H1 (cell line): Measurements from ENCODE around the gene MUSTN1. TPM values are rescaled to one million over a fixed set of nuclear protein-coding genes. Genes with fewer than 3 reads are reported as not detected.

Experiments
- CTCF ChIA-PET: fragments of 300-600 bp; sonication (Branson Sonifier 250); formaldehyde crosslinking; loops from one replicate; lab custom pipeline; 2021; ENCODE audit not compliant: partially characterized antibody; lab: Charles Lee
- POLR2A ChIA-PET: fragments of 300-600 bp; sonication (Branson Sonifier 250); formaldehyde crosslinking; loops from one replicate; lab custom pipeline; 2021; ENCODE audit warnings: inconsistent platforms; ENCODE audit not compliant: partially characterized antibody; lab: Charles Lee
- DNase-seq, 2 experiments: peaks; one replicate each; pipeline versions ENCODE4 v3.0.0 to v3.0.0-alpha.2; 2010 to 2022; ENCODE audit warnings: low spot score in 2 of 2, low read depth in 1 of 2, mixed read lengths in 1 of 2
- FAIRE-seq: peaks from 2 replicates; lab custom pipeline; 2011; peaks lifted over from hg19 to GRCh38; lab: Jason Lieb, UNC
- H2AFZ ChIP-seq: 2 replicates; pipeline ENCODE4 v1.8.1; 2012; ENCODE audit warnings: low read length, inconsistent platforms
- H2AK5ac ChIP-seq: 2 replicates; pipeline ENCODE4 v1.6.1; 2013; ENCODE audit warnings: low read depth, low read length
- H2BK120ac ChIP-seq: replicated peaks from 2 replicates; pipeline ENCODE3; 2013; ENCODE audit warnings: low read depth, low read length, inconsistent platforms
- H2BK12ac ChIP-seq: 2 replicates; pipeline ENCODE4 v1.6.1; 2013; ENCODE audit warnings: low read depth, low read length
- H2BK15ac ChIP-seq: 2 replicates; pipeline ENCODE4 v1.6.1; 2013; ENCODE audit warnings: low read length
- H2BK20ac ChIP-seq: 2 replicates; pipeline ENCODE4 v1.6.1; 2013; ENCODE audit warnings: low read length
- H2BK5ac ChIP-seq: 2 replicates; pipeline ENCODE4 v1.6.1; 2013; ENCODE audit warnings: low read depth, low read length
- H3K14ac ChIP-seq: 2 replicates; pipeline ENCODE4 v1.6.1; 2013; ENCODE audit warnings: inconsistent platforms; ENCODE audit not compliant: insufficient read length
- H3K18ac ChIP-seq: 2 replicates; pipeline ENCODE4 v1.6.1; 2013; ENCODE audit warnings: low read length; ENCODE audit errors: extremely low read depth
- H3K23ac ChIP-seq: 2 replicates; pipeline ENCODE4 v1.6.1; 2013; ENCODE audit warnings: inconsistent platforms; ENCODE audit not compliant: insufficient read length
- H3K23me2 ChIP-seq: 2 replicates; pipeline ENCODE4 v1.6.1; 2013; ENCODE audit warnings: low read depth, low read length
- H3K27ac ChIP-seq: 2 replicates; pipeline ENCODE4 v1.6.1; 2011; ENCODE audit warnings: low read depth, low read length, inconsistent platforms
- H3K27me3 ChIP-seq, 4 experiments: replicated peaks in 1 of 4; 1 replicate in 1 of 4; 2 replicates in 3 of 4; pipeline versions ENCODE4 v1.6.1 to v1.8.1; 2011 to 2013; ENCODE audit warnings: low read length in 3 of 4, mild to moderate bottlenecking in 3 of 4, inconsistent platforms in 2 of 4, mixed read lengths in 2 of 4, moderate library complexity in 1 of 4; ENCODE audit not compliant: control insufficient read depth in 3 of 4, insufficient read depth in 3 of 4; ENCODE audit errors: extremely low read depth in 1 of 4
- H3K36me3 ChIP-seq, 4 experiments: 2 replicates each; pipeline versions ENCODE4 v1.6.1 to v1.8.1; 2011 to 2013; ENCODE audit warnings: mild to moderate bottlenecking in 4 of 4, low read length in 3 of 4, moderate library complexity in 2 of 4, control low read depth in 1 of 4, inconsistent platforms in 1 of 4; ENCODE audit not compliant: insufficient read depth in 4 of 4, control insufficient read depth in 2 of 4
- H3K4ac ChIP-seq: replicated peaks from 2 replicates; pipeline ENCODE3; 2013; ENCODE audit warnings: low read length, low read depth, mixed read lengths, inconsistent platforms; ENCODE audit not compliant: insufficient read length
- H3K4me1 ChIP-seq, 4 experiments: replicated peaks in 1 of 4; 1 replicate in 1 of 4; 2 replicates in 3 of 4; pipeline versions ENCODE4 v1.6.1 to v1.8.1; 2011 to 2013; ENCODE audit warnings: low read length in 3 of 4, inconsistent platforms in 2 of 4, mixed read lengths in 1 of 4; ENCODE audit not compliant: insufficient read depth in 4 of 4, control insufficient read depth in 3 of 4
- H3K4me2 ChIP-seq, 2 experiments: 2 replicates each; pipeline versions ENCODE4 v1.6.1 to v1.8.1; 2011 to 2013; ENCODE audit warnings: low read depth in 2 of 2, low read length in 2 of 2, control low read depth in 1 of 2, inconsistent platforms in 1 of 2, mild to moderate bottlenecking in 1 of 2; ENCODE audit not compliant: insufficient read depth in 1 of 2
- H3K4me3 ChIP-seq, 4 experiments: fragments of 200-600, 300-600 bp in 1 of 4; sonication (generic), shearing (Covaris generic), sonication (Bioruptor Twin) in 1 of 4; 2 replicates each; pipeline versions ENCODE4 v1.5.1 to v1.8.1; 2011 to 2016; ENCODE audit warnings: low read length in 4 of 4, low read depth in 3 of 4, control low read depth in 2 of 4, inconsistent platforms in 2 of 4, mild to moderate bottlenecking in 2 of 4, mixed read lengths in 1 of 4, moderate library complexity in 1 of 4; ENCODE audit not compliant: insufficient read depth in 2 of 4; ENCODE audit errors: extremely low read depth in 1 of 4
- H3K56ac ChIP-seq: replicated peaks from 2 replicates; pipeline ENCODE3; 2013; ENCODE audit warnings: low read depth, mild to moderate bottlenecking, mixed read lengths, low read length, inconsistent platforms; ENCODE audit not compliant: insufficient read length
- H3K79me1 ChIP-seq: 2 replicates; pipeline ENCODE4 v1.6.1; 2013; ENCODE audit warnings: low read depth, low read length, control low read depth
- H3K79me2 ChIP-seq, 2 experiments: 2 replicates each; pipeline versions ENCODE4 v1.6.1 to v1.8.1; 2012 to 2013; ENCODE audit warnings: low read length in 2 of 2, mild to moderate bottlenecking in 2 of 2, inconsistent platforms in 1 of 2; ENCODE audit not compliant: insufficient read depth in 2 of 2, control insufficient read depth in 1 of 2
- H3K9ac ChIP-seq, 4 experiments: replicated peaks in 1 of 4; 1 replicate in 1 of 4; 2 replicates in 3 of 4; pipeline versions ENCODE4 v1.6.1 to v1.8.1; 2011 to 2013; ENCODE audit warnings: low read depth in 3 of 4, low read length in 3 of 4, control low read depth in 2 of 4, mild to moderate bottlenecking in 2 of 4, moderate library complexity in 2 of 4, inconsistent platforms in 1 of 4; ENCODE audit errors: extremely low read depth in 1 of 4
- H3K9me3 ChIP-seq, 2 experiments: 2 replicates each; pipeline versions ENCODE4 v1.6.1 to v1.8.1; 2012 to 2013; ENCODE audit warnings: mild to moderate bottlenecking in 2 of 2, moderate library complexity in 2 of 2, control low read depth in 1 of 2, inconsistent platforms in 1 of 2, low read depth in 1 of 2, low read length in 1 of 2, mixed read lengths in 1 of 2; ENCODE audit not compliant: insufficient read depth in 2 of 2
- H4K20me1 ChIP-seq, 2 experiments: replicated peaks in 1 of 2; 2 replicates each; pipeline versions ENCODE3 to v1.8.1; 2011 to 2013; ENCODE audit warnings: inconsistent platforms in 2 of 2, low read length in 2 of 2, mild to moderate bottlenecking in 1 of 2; ENCODE audit not compliant: insufficient read depth in 2 of 2, control insufficient read depth in 1 of 2
- H4K5ac ChIP-seq: 2 replicates; pipeline ENCODE4 v1.6.1; 2013; ENCODE audit warnings: low read length, low read depth, mixed read lengths, inconsistent platforms; ENCODE audit not compliant: insufficient read length
- H4K8ac ChIP-seq: 2 replicates; pipeline ENCODE4 v1.8.0; 2013; ENCODE audit warnings: mild to moderate bottlenecking, moderate library complexity, low read length, inconsistent platforms; ENCODE audit not compliant: insufficient read depth; ENCODE audit errors: extremely low read depth
- H4K91ac ChIP-seq: replicated peaks from 2 replicates; pipeline ENCODE3; 2013; ENCODE audit warnings: low read length, mixed read lengths, inconsistent platforms; ENCODE audit not compliant: insufficient read length
- POLR2A ChIP-seq, 2 experiments: IDR thresholded peaks; 1 replicate in 1 of 2; 2 replicates in 1 of 2; pipeline ENCODE4 v1.6.1; 2011; ENCODE audit warnings: low read depth in 2 of 2, low read length in 2 of 2, mild to moderate bottlenecking in 2 of 2; ENCODE audit errors: control extremely low read depth in 1 of 2
- SIN3A ChIP-seq, 2 experiments: IDR thresholded peaks in 1 of 2; conservative IDR thresholded peaks in 1 of 2; 2 replicates each; pipeline ENCODE4 v1.6.1; 2011 to 2012; ENCODE audit warnings: low read length in 2 of 2, improper control_type of control experiment in 1 of 2, low read depth in 1 of 2, mild to moderate bottlenecking in 1 of 2
- SP4 ChIP-seq: IDR thresholded peaks from 2 replicates; pipeline ENCODE4 v1.6.1; 2012; ENCODE audit warnings: low read length, inconsistent platforms
- WGBS, 2 experiments: shearing (Covaris generic) in 1 of 2; methylation state at CpG; one replicate each; pipeline versions ENCODE4 v1.1.6 to v1.1.7; 2013 to 2015; ENCODE audit warnings: low lambda C conversion rate in 2 of 2, mixed read lengths in 2 of 2, inconsistent platforms in 1 of 2, low coverage in 1 of 2, missing lambda C conversion rate in 1 of 2; ENCODE audit not compliant: insufficient replicate concordance in 2 of 2, insufficient coverage in 1 of 2, insufficient read length in 1 of 2; ENCODE audit errors: extremely low coverage in 1 of 2, missing lambda C conversion rate in 1 of 2; 5-methylcytosine and 5-hydroxymethylcytosine counted together
- polyA plus RNA-seq, 7 experiments: library from polyadenylated mRNA; depleted of rRNA in 3 of 7; stranded (reverse) in 5 of 7; unstranded in 2 of 7; fragments of >200 nt in 5 of 7; fragments of 200-250 nt in 2 of 7; gene quantifications; 1 replicate in 5 of 7; 2 replicates in 1 of 7; 4 replicates in 1 of 7; pipeline versions ENCODE4 v1.2.1 to v1.2.3, GENCODE V29; 2011 to 2013; ENCODE audit warnings: missing spikeins in 2 of 7, mixed read lengths in 2 of 7
- total RNA-seq: library from RNA; stranded (reverse); fragmentation: NEBNext Ultra II Directional; extraction: Animal tissue kit (Norgen Biotek cat#: 25700); gene quantifications from 2 replicates; pipeline ENCODE4 v1.2.1, GENCODE V29; 2021
- TF ChIP-seq, protein P1 (sequence below): IDR thresholded peaks from 2 replicates; pipeline ENCODE4 v1.6.1; 2011; ENCODE audit warnings: low read depth, mild to moderate bottlenecking, low read length; ENCODE audit not compliant: insufficient read depth
- TF ChIP-seq, protein P2 (sequence below), 3 experiments: IDR thresholded peaks; 1 replicate in 2 of 3; 2 replicates in 1 of 3; pipeline versions ENCODE4 v1.5.1 to v1.6.1; 2011; ENCODE audit warnings: low read length in 3 of 3, mild to moderate bottlenecking in 3 of 3, inconsistent platforms in 2 of 3, low read depth in 1 of 3, moderate library complexity in 1 of 3; ENCODE audit not compliant: insufficient read depth in 1 of 3; ENCODE audit errors: control extremely low read depth in 1 of 3

The MUSTN1 gene
- total and polyA plus RNA-seq, 2 of the 8 experiments (the other 6 are each of a cell fraction or from before 2014, with no cell fraction given) = 1.1 to 2.4 TPM

DNA sequence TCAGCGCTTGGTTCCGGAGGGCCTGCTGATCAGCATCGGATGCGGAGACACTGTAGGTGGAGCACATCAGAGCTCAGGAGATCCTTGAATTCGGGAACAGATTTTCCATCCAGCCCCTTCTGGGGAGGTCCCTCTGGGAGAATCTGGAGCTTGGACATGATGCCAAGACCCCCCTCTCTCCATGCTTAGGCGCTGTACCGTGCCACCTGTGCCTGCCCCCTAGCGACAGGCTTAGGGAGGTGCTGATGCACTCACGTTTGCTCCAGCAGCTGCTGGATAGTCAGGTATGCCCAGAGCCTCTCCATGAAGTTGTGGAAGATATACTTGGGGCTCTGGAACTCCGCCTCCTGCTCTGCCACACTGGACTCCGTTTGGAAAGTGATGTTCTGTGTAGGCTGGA, 14.1 kb downstream of the MUSTN1 start:
- no peak overlapping the region for H2BK15ac ChIP-seq
- H3K14ac ChIP-seq = no peak overlapping the region
- H3K23me2 ChIP-seq = no peaks in the 10 kb centered on the region
- no peaks in the 10 kb centered on the region for H3K36me3 ChIP-seq
- H3K23ac ChIP-seq = no peak overlapping the region
- no peak overlapping the region for H3K4me2 ChIP-seq
- H3K9ac ChIP-seq = no peak overlapping the region
- H4K91ac ChIP-seq = no peak overlapping the region
- WGBS, 2 experiments = 51% methylated on average over 11 of the region's 11 CpGs; no CpG with 5 or more reads in 1 of the 2 experiments
- no peak overlapping the region for H2BK5ac ChIP-seq
- no peak overlapping the region for H2AK5ac ChIP-seq
- H2AFZ ChIP-seq = no peak overlapping the region
- no peak overlapping the region for H3K56ac ChIP-seq
- no peak overlapping the region for H3K27ac ChIP-seq
- POLR2A ChIA-PET = interaction anchor here (0.9 to 1.6 kb wide), 3 partner anchors 9 to 19 kb away, joined by 4 to 8 read pairs (median 5); no protein-coding TSS in a partner anchor
- H2BK12ac ChIP-seq = no peak overlapping the region
- H3K27me3 ChIP-seq = no peaks in the 10 kb centered on the region
- peak overlapping the region; percentile 65 for H4K8ac ChIP-seq
- no peak overlapping the region for H3K4me3 ChIP-seq
- H3K18ac ChIP-seq = no peak overlapping the region
- H3K79me1 ChIP-seq = no peaks in the 10 kb centered on the region
- peaks cover 0 to 6% (median 3%) of the 10 kb centered on the region in 4 experiments; a peak in 2 of 7 replicates for H3K4me1 ChIP-seq
- CTCF ChIA-PET = interaction anchor here (0.5 to 7.5 kb wide), 51 partner anchors 9 to 1980 kb away, joined by 3 to 73 read pairs (median 5); partner anchors contain the start of genes ITIH3, ITIH4, MUSTN1 and NEK4
- no peak overlapping the region for H2BK20ac ChIP-seq
- FAIRE-seq (no peak), DNase-seq (peak; percentile 41 to 84)
- H4K5ac ChIP-seq = no peak overlapping the region
- no peaks in the 10 kb centered on the region for H4K20me1 ChIP-seq
- H3K4ac ChIP-seq = no peak overlapping the region
- no peak overlapping the region for H2BK120ac ChIP-seq
- H3K9me3 ChIP-seq = no peaks in the 10 kb centered on the region
- H3K79me2 ChIP-seq = no peaks in the 10 kb centered on the region
- TF ChIP-seq, protein P1, sequence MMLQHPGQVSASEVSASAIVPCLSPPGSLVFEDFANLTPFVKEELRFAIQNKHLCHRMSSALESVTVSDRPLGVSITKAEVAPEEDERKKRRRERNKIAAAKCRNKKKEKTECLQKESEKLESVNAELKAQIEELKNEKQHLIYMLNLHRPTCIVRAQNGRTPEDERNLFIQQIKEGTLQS = no peak
- TF ChIP-seq SP4 (no peak), POLR2A (IDR thresholded peaks at IDR 0.05; ENCODE audit: control extremely low read depth in 1 of 2, low read depth in 2 of 2, low read length in 2 of 2) (no peak), SIN3A (conservative IDR thresholded peaks at IDR 0.05 in 1 of 2, IDR thresholded peaks at IDR 0.05 in 1 of 2; ENCODE audit: low read depth in 1 of 2, low read length in 2 of 2) (0 out of 4 replicates have a peak, but pooled peaks of 1 of the 2 experiments have one; percentile 29)
- TF ChIP-seq, protein P2, sequence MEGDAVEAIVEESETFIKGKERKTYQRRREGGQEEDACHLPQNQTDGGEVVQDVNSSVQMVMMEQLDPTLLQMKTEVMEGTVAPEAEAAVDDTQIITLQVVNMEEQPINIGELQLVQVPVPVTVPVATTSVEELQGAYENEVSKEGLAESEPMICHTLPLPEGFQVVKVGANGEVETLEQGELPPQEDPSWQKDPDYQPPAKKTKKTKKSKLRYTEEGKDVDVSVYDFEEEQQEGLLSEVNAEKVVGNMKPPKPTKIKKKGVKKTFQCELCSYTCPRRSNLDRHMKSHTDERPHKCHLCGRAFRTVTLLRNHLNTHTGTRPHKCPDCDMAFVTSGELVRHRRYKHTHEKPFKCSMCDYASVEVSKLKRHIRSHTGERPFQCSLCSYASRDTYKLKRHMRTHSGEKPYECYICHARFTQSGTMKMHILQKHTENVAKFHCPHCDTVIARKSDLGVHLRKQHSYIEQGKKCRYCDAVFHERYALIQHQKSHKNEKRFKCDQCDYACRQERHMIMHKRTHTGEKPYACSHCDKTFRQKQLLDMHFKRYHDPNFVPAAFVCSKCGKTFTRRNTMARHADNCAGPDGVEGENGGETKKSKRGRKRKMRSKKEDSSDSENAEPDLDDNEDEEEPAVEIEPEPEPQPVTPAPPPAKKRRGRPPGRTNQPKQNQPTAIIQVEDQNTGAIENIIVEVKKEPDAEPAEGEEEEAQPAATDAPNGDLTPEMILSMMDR (IDR thresholded peaks at IDR 0.05; ENCODE audit: control extremely low read depth in 1 of 3, insufficient read depth in 1 of 3, low read depth in 1 of 3, low read length in 3 of 3) = peak in 2 of 3 experiments; percentile 90 to 98; a peak in 3 of 4 replicates
